NOMO-1 treated with dmso at 0.1 percent for 144 hours (cell line): ENCODE measurements around the gene IL17B.

Experiments
- DNase-seq: peaks from one replicate; lab custom pipeline; 2025; ENCODE audit not compliant: unreplicated experiment; lab: John Stamatoyannopoulos, UW

IL17B gene

GRCh38 chr5:149415066-149415967 is 36.2 kb upstream of the IL17B start:
- no peak for DNase-seq

- DNase-seq, result no peak
These were observed 35.4 kb upstream of the IL17B start for GRCh38 chr5:149414405-149415065.

- no peak for DNase-seq
These were observed 34.6 kb upstream of the IL17B start for GRCh38 chr5:149413477-149414210.

- no peak for DNase-seq
These were observed 33.8 kb upstream of the IL17B start for GRCh38 chr5:149412783-149413476.

GRCh38 chr5:149411738-149412519 is 32.8 kb upstream of the IL17B start:
- DNase-seq, result no peak

GRCh38 chr5:149410721-149411432 is 31.8 kb upstream of the IL17B start:
- no peak for DNase-seq

- no peak for DNase-seq
These were observed 31.0 kb upstream of the IL17B start for GRCh38 chr5:149410071-149410470.

- no peak for DNase-seq
These were observed 30.3 kb upstream of the IL17B start for GRCh38 chr5:149409268-149409948.

GRCh38 chr5:149408252-149409099 is 29.4 kb upstream of the IL17B start:
- DNase-seq, result no peak

- no peak for DNase-seq
These were observed 28.5 kb upstream of the IL17B start for GRCh38 chr5:149407323-149408251.

- no peak for DNase-seq
These were observed 27.9 kb upstream of the IL17B start for GRCh38 chr5:149406979-149407306.

- DNase-seq, result no peak
These were observed 27.3 kb upstream of the IL17B start for GRCh38 chr5:149406203-149406978.

- no peak for DNase-seq
These were observed 26.6 kb upstream of the IL17B start for GRCh38 chr5:149405550-149406202.

- no peak for DNase-seq
These were observed 25.9 kb upstream of the IL17B start for GRCh38 chr5:149404746-149405549.
